ENCODE results near the gene ATG9B.
"Not testable (repeated sequence)": the region's sequence is repeated elsewhere in the genome, so short reads cannot be mapped to it uniquely, and the experiment has no call there.

The ATG9B gene

DNA sequence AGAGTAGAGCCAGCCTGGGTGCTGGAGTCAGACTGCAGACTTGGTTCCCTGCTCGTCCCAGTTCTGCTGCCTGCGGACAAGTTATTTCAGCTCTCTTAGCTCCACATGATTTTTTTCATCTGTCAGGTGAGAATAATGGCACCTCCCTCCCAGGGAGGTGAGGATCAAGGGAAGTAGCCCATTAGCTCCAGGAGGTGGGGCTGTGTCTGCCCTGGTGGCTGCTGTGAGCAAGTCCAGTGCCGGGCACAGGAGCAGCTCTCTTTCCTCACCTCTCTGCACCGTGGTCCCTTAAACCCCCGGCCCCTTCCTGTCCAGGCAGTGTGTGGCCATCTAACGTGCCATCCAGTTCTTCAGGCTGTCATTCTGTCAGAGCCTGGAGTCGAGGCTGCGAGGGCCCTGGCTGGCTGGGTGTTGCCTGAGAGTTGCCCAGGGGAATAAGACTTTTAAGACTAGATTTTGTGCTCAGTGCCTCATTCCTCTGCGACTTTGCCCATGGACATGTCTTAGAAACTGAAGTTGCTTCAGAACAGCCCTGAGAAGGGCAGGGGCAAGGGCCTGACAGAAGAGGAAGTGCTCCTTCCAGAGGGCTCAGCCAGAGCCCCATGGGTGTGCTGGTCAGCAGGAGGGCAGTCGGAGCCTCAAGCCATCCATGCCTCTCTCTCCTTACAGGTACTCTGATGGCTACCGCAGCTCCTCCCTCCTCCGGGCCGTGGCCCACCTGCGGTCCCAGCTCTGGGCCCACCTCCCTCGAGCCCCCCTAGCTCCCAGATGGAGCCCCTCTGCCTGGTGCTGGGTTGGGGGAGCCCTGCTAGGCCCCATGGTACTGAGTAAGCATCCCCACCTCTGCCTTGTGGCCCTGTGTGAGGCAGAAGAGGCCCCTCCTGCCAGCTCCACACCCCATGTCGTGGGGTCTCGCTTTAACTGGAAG lies 8.9 kb upstream of the ATG9B start:
- H3K4me1 ChIP-seq (ENCODE audit: control extremely low read depth in 1 of 4, control insufficient read depth in 4 of 4, insufficient read depth in 4 of 4, low read length in 3 of 4) = peaks cover 6 to 10% (median 7%) of the 10 kb centered on the region in 4 experiments
- no peaks in the 10 kb centered on the region for H3K27me3 ChIP-seq (replicated peaks in 2 of 5; ENCODE audit: control insufficient read depth in 4 of 5, insufficient read depth in 5 of 5, low read length in 4 of 5)
- H3K27ac ChIP-seq (ENCODE audit: insufficient read depth in 1 of 2, low read depth in 1 of 2, low read length in 2 of 2, poor library complexity in 1 of 2, severe bottlenecking in 2 of 2) = no peak overlapping the region
- H3K4me3 ChIP-seq (ENCODE audit: control insufficient read depth in 1 of 7, extremely low read depth in 1 of 7, insufficient read depth in 4 of 7, low read depth in 2 of 7, low read length in 6 of 7) = no peak overlapping the region
- H3K36me3 ChIP-seq (ENCODE audit: control insufficient read depth in 4 of 4, insufficient read depth in 4 of 4, low read length in 3 of 4) = peaks cover 6 to 41% (median 26%) of the 10 kb centered on the region in 4 experiments
- H3K9me3 ChIP-seq (ENCODE audit: control extremely low read depth in 1 of 5, control insufficient read depth in 4 of 5, insufficient read depth in 2 of 5, low read depth in 1 of 5, low read length in 4 of 5) = no peaks in the 10 kb centered on the region
- WGBS (ENCODE audit: insufficient coverage) = 92% methylated on average over 13 of the region's 17 CpGs
- POLR2A ChIA-PET = no interaction called here
- CTCF ChIA-PET = interaction anchor here (0.6 to 5.9 kb wide), 4 partner anchors 15 to 35 kb away, joined by 3 to 39 read pairs (median 5); no protein-coding TSS in a partner anchor
- DNase-seq = no peak

DNA sequence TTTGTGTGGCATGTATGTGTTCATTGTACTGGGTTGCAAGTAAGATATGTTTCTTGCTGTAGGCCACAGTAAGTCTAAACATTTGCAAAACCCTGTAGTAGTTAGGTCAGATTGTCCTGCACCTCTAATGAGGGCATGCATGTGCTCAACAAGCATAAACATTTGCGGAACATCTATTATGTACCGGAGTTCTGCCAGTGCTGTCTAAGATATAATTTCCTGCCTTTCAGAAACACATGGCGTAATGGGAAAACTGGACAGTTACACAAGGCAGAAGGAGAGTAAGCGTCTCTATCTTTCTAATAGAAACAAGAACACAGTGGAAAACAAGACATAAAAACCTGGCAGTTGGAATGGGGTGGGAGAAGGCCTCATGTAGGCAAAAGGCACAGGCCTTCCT lies 6.7 kb upstream of the ATG9B start:
- Histone ChIP-seq H3K4me1 (ENCODE audit: control extremely low read depth in 1 of 4, control insufficient read depth in 4 of 4, insufficient read depth in 4 of 4, low read length in 3 of 4) (peaks cover 7 to 18% (median 14%) of the 10 kb centered on the region in 4 experiments), H3K9me3 (ENCODE audit: control extremely low read depth in 1 of 5, control insufficient read depth in 4 of 5, insufficient read depth in 2 of 5, low read depth in 1 of 5, low read length in 4 of 5) (no peaks in the 10 kb centered on the region), H3K27me3 (replicated peaks in 2 of 5; ENCODE audit: control insufficient read depth in 4 of 5, insufficient read depth in 5 of 5, low read length in 4 of 5) (peaks cover 0 to 2% (median 0%) of the 10 kb centered on the region in 5 experiments), H3K36me3 (ENCODE audit: control insufficient read depth in 4 of 4, insufficient read depth in 4 of 4, low read length in 3 of 4) (peaks cover 4 to 28% (median 15%) of the 10 kb centered on the region in 4 experiments), H3K4me3 (ENCODE audit: control insufficient read depth in 1 of 7, extremely low read depth in 1 of 7, insufficient read depth in 4 of 7, low read depth in 2 of 7, low read length in 6 of 7) (no peak overlapping the region), H3K27ac (ENCODE audit: insufficient read depth in 1 of 2, low read depth in 1 of 2, low read length in 2 of 2, poor library complexity in 1 of 2, severe bottlenecking in 2 of 2) (no peak overlapping the region)
- ChIA-PET POLR2A (no interaction called here), CTCF (interaction anchor here (0.9 to 5.9 kb wide), 4 partner anchors 13 to 90 kb away, joined by 3 to 39 read pairs (median 3); no protein-coding TSS in a partner anchor)
- no peak for DNase-seq
- WGBS (ENCODE audit: insufficient coverage) = 100% methylated on average over 3 of the region's 4 CpGs

DNA sequence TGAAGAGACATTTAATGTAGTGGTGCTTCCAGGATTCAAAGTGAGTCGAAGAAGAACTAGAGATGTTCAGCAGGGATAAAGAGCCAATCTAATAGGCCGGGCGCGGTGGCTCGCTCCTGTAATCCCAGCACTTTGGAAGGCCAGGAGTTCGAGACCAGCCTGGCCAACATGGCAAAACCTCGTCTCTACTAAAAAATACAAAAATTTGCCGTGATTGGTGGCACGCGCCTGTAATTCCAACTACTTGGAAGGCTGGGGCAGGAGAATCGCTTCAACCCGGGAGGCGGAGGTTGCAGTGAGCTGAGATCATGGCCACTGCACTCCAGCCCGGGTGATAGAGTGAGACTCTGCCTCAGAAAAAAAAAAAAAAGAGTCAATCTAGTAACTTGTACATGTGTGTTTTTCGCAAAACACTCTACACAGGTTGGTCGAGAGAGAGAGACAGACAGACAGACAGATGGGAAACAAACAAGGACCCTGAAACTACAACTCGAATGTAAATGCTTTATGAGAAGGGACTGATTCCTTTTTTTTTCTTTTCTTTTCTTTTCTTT lies 4.7 kb upstream of the ATG9B start:
- WGBS (ENCODE audit: insufficient coverage) = 76% methylated on average over 14 of the region's 17 CpGs
- H3K36me3 ChIP-seq (ENCODE audit: control insufficient read depth in 4 of 4, insufficient read depth in 4 of 4, low read length in 3 of 4) = peaks cover 0 to 8% (median 2%) of the 10 kb centered on the region in 4 experiments

DNA sequence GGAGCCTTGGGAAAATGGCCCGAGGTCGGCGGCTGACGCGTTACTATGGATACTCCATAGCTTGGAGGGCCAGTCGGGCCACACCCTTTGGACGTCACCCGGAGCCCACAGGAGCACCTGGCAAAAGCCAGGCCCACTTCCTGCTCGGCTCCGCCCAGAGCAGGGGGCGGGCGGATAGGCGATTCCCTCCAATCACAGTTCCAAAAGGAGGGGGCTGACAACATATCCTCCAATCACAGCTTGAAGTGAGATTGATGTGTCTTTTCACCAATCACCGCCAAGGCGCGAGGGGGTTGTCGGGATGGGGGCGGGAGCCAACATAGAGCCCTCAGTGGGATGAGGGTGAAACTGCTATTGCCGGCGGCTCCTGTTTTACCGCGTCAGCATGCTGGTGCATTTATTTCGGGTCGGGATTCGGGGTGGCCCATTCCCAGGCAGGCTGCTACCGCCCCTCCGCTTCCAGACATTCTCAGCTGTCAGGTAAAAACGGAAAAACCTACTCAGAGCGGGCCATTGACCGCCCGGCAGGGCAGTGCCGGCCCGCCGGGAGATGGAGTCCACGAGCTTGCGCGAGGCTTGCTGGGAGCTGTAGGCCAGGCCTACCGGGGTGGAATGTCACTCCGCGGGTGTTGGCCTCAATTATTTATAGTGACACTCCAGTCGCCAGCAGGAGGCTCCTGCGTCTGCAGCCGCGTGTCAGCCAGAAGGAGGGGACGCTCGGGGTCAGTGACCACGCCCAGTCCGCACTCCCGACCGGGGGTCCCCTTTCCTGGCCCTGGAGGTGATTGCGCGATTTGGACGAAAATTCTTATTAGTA lies 4.0 kb upstream of the ATG9B start, which contains the start of gene ABCB8:
TSS of gene ABCB8 (plus strand) at position 320 of the 817 bp plus-strand sequence. CDS start at position 386, 66 bp downstream.
- ChIA-PET POLR2A (interaction anchor here (0.6 to 1.5 kb wide), 7 partner anchors 11 to 118 kb away, joined by 3 to 7 read pairs (median 3); partner anchors contain the start of genes FASTK and TMUB1), CTCF (interaction anchor here (0.7 to 5.9 kb wide), 11 partner anchors 9 to 82 kb away, joined by 3 to 39 read pairs (median 6); partner anchors contain the start of gene SLC4A2)
- H3K27me3 ChIP-seq (replicated peaks in 2 of 5; ENCODE audit: control insufficient read depth in 4 of 5, insufficient read depth in 5 of 5, low read length in 4 of 5) = peaks cover 0 to 3% (median 0%) of the 10 kb centered on the region in 5 experiments
- under 1% methylated on average over 45 of the region's 53 CpGs for WGBS (ENCODE audit: insufficient coverage)
- peaks cover 0 to 7% (median under 1%) of the 10 kb centered on the region in 4 experiments for H3K36me3 ChIP-seq (ENCODE audit: control insufficient read depth in 4 of 4, insufficient read depth in 4 of 4, low read length in 3 of 4)
- H3K27ac ChIP-seq (ENCODE audit: insufficient read depth in 1 of 2, low read depth in 1 of 2, low read length in 2 of 2, poor library complexity in 1 of 2, severe bottlenecking in 2 of 2) = peak within 1 kb of the TSS; percentile 75 to 89
- H3K4me3 ChIP-seq (ENCODE audit: control insufficient read depth in 1 of 7, extremely low read depth in 1 of 7, insufficient read depth in 4 of 7, low read depth in 2 of 7, low read length in 6 of 7) = peak within 1 kb of the TSS; percentile 72 to 90 (median 84)
- H3K4me1 ChIP-seq (ENCODE audit: control extremely low read depth in 1 of 4, control insufficient read depth in 4 of 4, insufficient read depth in 4 of 4, low read length in 3 of 4) = peaks cover 7 to 18% (median 14%) of the 10 kb centered on the region in 4 experiments
- DNase-seq = peak; percentile 99
- H3K9me3 ChIP-seq (ENCODE audit: control extremely low read depth in 1 of 5, control insufficient read depth in 4 of 5, insufficient read depth in 2 of 5, low read depth in 1 of 5, low read length in 4 of 5) = no peaks in the 10 kb centered on the region

More for the DNA sequence above, 4.7 kb upstream of the ATG9B start:
- H3K4me3 ChIP-seq (ENCODE audit: control insufficient read depth in 1 of 7, extremely low read depth in 1 of 7, insufficient read depth in 4 of 7, low read depth in 2 of 7, low read length in 6 of 7) = peak overlapping the region in 6 of 7 experiments; percentile 72 to 90 (median 86)
- H3K27me3 ChIP-seq (replicated peaks in 2 of 5; ENCODE audit: control insufficient read depth in 4 of 5, insufficient read depth in 5 of 5, low read length in 4 of 5) = peaks cover 0 to 3% (median 0%) of the 10 kb centered on the region in 5 experiments
- DNase-seq = no peak
- H3K9me3 ChIP-seq (ENCODE audit: control extremely low read depth in 1 of 5, control insufficient read depth in 4 of 5, insufficient read depth in 2 of 5, low read depth in 1 of 5, low read length in 4 of 5) = no peaks in the 10 kb centered on the region
- H3K4me1 ChIP-seq (ENCODE audit: control extremely low read depth in 1 of 4, control insufficient read depth in 4 of 4, insufficient read depth in 4 of 4, low read length in 3 of 4) = peaks cover 7 to 18% (median 14%) of the 10 kb centered on the region in 4 experiments
- ChIA-PET CTCF (interaction anchor here (0.5 to 5.9 kb wide), 10 partner anchors 8 to 82 kb away, joined by 3 to 39 read pairs (median 5); partner anchors contain the start of gene SLC4A2), POLR2A (interaction anchor here (0.6 to 1.5 kb wide), 5 partner anchors 10 to 118 kb away, joined by 3 to 7 read pairs (median 3); partner anchors contain the start of genes FASTK and TMUB1)
- H3K27ac ChIP-seq (ENCODE audit: insufficient read depth in 1 of 2, low read depth in 1 of 2, low read length in 2 of 2, poor library complexity in 1 of 2, severe bottlenecking in 2 of 2) = peak overlapping the region; percentile 75 to 89

DNA sequence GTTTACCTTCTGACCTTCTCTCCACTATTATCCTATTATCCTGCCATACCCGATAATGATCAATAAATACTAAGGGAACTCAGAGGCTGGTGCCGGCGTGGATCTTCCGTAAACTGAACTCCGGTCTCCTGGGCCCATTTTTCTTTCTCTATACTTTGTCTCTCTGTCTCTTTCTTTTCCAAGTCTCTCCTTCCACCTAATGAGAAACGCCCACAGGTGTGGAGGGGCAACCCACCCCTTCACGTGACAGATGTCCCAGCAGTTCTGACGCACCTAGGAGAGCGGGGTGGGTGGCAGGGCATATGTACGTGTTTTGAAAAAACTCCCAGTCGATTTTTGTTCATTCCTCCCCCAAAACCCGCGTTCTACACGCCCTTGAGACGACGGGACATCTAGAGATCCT lies 3.4 kb upstream of the ATG9B start:
- 4% methylated on average over 14 of the region's 16 CpGs for WGBS (ENCODE audit: insufficient coverage)
- H3K9me3 ChIP-seq (ENCODE audit: control extremely low read depth in 1 of 5, control insufficient read depth in 4 of 5, insufficient read depth in 2 of 5, low read depth in 1 of 5, low read length in 4 of 5); DNase-seq; H3K36me3 ChIP-seq (ENCODE audit: control insufficient read depth in 4 of 4, insufficient read depth in 4 of 4, low read length in 3 of 4); H3K27me3 ChIP-seq (replicated peaks in 2 of 5; ENCODE audit: control insufficient read depth in 4 of 5, insufficient read depth in 5 of 5, low read length in 4 of 5): not testable (repeated sequence)
- peak overlapping the region; percentile 47 to 89 for H3K27ac ChIP-seq (ENCODE audit: insufficient read depth in 1 of 2, low read depth in 1 of 2, low read length in 2 of 2, poor library complexity in 1 of 2, severe bottlenecking in 2 of 2)
- peaks cover 7 to 18% (median 14%) of the 10 kb centered on the region in 4 experiments for H3K4me1 ChIP-seq (ENCODE audit: control extremely low read depth in 1 of 4, control insufficient read depth in 4 of 4, insufficient read depth in 4 of 4, low read length in 3 of 4)
- ChIA-PET POLR2A (interaction anchor here (1.1 to 1.5 kb wide), 5 partner anchors 10 to 56 kb away, joined by 3 to 7 read pairs (median 4); partner anchors contain the start of genes FASTK and TMUB1), CTCF (interaction anchor here (0.9 to 5.9 kb wide), 8 partner anchors 9 to 83 kb away, joined by 3 to 39 read pairs (median 6); partner anchors contain the start of gene SLC4A2)
- H3K4me3 ChIP-seq (ENCODE audit: control insufficient read depth in 1 of 7, extremely low read depth in 1 of 7, insufficient read depth in 4 of 7, low read depth in 2 of 7, low read length in 6 of 7) = peak overlapping the region; percentile 72 to 90 (median 84)
